ENCODE data around the gene RAB6B.

RAB6B gene

DNA sequence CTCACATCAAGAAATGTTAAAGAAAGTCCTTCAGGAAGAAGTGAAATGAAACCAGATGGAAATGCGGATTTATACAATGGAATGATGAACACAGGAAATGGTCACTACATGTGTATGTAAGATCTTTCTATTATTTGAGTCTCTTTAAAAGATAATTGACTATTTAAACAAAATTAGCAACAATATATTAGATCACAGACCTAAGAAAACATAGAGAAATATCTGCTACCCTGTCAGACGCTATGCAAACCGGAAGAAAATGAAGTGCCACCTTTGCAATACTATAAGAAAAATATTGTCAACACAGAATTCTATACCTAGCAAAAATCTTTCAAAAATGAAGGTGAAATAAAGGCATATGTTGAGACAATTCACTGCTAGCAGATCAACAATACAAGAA is 17.2 kb downstream of the RAB6B start:
- DNase-seq: no peak

GRCh38 chr3:133877221-133877620 is 18.5 kb downstream of the RAB6B start:
- no peak for DNase-seq

DNA sequence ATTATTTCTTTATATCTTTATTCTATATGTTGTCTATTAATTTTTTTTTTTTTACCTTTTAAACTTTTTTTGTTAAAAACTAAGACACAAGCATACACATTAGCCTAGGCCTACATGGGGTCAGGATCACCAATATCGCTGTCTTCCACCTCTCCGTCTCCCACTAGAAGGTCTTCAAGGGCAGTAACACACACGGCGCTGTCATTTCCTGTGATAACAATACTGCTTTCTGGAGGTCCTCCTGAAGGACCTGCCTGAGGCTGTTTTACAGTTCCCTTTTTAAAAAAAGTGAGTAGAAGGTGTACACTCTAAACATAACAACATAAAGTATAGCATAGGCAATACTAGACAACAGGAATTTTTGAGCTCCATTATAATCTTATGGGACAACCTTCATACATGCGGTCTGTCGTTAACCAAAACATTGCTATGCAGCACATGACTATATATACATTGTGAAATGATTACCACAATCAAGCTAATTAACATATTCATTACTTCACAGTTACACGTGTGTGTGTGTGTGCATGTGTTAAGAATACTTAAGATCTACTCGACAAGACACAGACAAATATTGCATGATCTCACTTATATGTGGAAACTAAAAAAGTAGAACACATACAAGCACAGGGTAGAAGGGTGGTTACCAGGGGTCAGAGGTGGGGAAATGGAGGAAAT is 20.8 kb downstream of the RAB6B start:
- no peak for DNase-seq

DNA sequence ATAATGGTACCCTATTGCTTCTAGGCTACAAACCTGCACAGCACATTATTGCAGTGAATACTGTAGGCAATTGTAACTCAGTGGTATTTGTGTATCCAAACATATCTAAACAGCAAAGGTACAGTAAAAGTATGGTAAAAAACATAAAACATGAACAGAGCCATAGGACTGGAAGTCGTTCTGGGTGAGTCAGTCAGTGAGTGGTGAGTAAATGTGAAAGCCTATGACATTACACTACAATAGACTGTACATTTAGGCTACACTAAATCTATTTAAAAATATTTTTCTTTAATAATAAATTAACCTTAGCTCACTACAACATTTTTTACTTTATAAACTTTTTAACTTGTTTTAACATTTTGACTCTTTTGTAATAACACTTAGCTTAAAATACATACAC is 21.3 kb downstream of the RAB6B start:
- DNase-seq: no peak

DNA sequence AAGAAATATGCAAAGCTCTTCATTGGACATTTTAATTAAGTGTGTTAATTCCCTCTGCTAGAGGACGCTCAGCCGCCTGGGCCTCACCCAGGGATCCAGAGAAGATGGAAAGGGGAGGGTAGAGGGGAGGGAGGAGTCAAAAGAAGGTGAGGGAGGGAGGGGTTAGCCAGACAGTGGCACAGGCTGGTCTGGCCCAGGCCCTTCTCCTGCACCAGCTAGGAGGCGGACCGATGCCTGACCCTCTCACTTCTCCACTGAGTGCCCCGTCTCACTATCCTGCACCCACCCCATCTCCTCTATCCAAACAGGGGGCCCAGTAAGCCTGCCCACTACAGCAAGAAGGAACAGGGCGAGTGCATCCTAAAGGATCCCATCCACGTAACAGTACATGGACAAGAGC is 22.9 kb downstream of the RAB6B start:
- DNase-seq: no peak

DNA sequence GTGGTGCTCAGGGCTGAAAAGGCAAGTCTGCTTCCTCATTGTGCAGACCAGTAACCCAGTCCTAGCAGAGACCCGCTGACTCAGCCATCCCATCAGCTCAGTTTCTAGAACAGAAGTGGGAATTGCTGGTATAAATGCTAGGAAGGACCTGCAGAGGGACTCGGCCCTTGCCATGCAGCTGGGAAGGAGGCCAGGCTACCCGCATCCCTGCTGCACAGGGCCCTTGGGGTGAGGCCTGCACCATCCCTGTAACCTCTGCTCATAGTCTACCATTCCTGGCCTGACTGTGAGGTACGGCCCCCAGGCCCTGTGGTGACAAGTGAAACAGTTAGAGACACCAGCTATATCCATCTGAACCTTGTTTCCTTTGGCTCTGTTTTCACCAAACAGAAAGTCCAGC is 23.5 kb downstream of the RAB6B start:
- no peak for DNase-seq

DNA sequence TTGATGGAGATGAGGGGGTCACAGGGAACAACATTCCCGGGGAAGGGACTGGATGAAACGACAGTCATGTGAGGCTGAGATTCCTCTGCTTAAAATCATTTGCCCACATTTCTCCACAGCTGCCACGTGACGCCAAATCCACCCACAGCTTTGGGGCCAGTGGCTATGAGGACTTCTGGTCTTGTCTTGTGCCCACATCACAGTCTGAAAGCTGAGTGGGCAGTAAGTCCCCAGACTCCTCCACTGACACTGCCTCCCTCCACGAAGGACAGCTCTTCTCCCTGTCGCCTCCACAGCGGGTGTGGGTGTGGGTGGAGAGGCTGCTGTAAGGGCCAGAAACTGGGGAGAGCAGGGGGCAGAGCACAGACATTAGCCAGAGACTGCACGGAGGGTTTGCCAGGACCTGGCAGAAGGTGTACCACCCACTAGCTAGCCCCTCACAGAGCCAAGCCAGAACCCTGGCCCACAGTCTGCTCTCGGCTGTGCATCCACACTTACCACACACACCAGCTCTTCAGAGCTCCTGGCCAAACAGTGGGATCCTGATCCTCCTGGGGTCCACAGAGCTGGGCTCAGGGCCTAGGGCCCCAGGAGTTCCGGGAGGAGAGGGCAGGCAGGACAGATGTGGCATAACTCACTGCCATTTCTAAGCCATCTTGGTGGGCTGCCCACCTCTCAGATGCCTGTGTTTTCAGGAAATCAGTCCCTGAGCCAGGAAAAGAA is 24.2 kb downstream of the RAB6B start:
- DNase-seq: no peak

DNA sequence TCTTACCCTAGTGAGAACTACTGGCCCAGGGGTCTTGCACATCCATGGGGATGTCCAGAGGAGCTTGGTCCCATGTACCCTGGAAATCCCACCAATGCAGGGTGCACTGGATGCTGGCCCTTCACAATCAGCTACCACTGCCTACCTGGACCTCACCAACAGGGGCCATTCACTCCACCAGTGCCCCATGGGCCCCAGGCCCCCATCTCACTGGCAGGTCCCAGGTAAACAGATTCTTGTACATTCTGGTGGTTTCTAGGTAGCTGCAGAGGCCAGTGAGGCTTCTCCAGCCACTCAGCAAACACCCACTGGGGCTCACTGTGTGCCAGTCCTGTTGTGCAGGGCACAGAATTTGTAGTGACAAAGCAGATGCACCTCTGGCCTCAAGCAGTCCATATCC is 24.9 kb downstream of the RAB6B start:
- DNase-seq: no peak

GRCh38 chr3:133869586-133869985 is 26.1 kb downstream of the RAB6B start:
- DNase-seq: no peak

DNA sequence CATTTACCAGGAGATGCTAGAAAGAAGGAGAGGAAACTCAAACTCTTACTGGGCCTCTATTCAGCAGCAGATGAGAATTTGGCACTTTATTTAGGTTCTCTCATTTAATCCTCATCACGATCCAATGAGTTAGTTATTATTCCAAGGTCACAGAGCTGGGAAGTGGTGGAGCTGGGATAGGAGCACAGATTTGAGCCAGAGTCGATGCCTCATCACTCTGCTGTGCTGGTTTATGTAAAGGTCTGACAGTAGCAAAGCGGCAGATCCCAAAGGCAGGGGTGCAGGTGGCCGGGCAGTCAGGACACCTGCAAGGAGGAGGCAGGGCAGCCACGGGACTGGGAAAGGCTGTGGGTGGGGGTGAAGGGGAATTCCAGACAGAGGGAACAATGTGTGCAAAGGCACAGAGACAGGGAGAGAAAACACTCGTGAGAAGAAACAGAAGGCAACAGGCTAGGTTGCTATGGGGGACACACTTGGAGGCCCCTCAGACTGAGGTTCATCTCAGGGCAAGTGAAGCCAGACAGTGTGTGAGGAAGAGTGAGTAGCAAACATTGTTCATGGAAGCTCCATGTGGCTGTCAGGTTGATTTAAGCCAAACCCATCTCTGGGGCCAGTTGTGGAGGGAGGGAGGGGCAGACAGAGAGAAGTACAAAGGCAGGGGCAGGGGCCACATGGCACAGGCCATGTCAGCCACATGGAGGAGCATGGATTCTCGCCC is 26.8 kb downstream of the RAB6B start:
- DNase-seq: no peak

DNA sequence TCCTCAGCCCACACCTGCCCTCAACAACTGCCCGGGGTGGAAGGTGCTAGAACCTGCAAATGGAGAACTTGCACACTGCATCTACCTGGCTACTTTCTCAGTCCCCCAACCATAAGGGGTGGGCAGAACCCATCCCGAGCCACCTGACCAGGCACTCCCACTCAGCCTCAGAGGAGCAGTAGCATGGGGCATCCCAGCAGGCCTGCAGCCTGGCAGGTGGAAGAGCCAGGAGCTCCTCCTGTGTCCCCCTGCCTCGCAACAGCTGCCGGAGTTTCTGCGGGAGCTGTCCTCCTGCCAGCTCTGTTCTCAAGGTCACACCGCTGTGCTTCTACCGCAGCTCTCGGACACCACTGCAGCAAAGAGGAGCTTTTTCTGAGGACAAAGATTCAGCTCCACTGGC is 27.5 kb downstream of the RAB6B start:
- no peak for DNase-seq

DNA sequence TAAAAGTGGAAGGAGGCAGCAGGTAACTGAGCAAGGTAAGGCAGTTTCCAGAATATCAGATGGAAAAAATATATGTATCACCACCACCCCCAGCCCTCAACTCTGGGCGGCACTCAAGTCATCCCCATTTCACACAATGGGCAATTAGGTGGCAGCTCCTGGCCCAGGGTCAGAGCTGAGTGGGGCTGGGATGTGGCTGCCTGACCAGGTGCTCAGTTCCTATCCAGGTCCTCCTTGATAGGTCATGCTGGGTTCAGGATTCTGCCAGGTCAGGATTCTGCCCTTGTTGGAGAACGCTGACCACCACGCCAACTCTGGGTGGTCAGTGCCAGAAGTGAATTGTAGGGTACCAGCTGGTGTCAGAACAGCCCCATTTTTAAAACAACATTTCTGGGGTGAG is 29.5 kb downstream of the RAB6B start:
- no peak for DNase-seq

- DNase-seq: no peak
These were observed 30.4 kb downstream of the RAB6B start for GRCh38 chr3:133865136-133865855.

GRCh38 chr3:133864616-133865015 is 31.1 kb downstream of the RAB6B start:
- DNase-seq: no peak

DNA sequence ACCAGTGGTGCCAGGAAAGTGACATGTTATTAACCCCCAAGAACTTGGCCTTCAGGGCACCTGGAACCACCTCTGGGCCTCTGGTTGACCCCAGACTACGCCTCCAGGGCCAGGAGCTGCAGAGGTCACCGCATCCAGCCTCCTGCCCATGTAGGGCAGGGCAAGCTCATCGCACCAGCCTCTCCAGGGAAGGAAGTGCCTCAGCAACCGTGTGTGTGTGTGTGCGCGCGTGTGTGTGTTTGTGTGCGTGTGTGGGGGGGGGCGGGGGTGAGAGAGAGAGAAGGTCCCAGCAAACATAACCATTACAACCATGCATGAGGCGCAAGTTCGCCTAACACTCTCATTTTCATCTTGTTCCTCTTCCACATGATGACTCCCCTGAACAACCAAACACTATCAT is 31.8 kb downstream of the RAB6B start:
- no peak for DNase-seq

DNA sequence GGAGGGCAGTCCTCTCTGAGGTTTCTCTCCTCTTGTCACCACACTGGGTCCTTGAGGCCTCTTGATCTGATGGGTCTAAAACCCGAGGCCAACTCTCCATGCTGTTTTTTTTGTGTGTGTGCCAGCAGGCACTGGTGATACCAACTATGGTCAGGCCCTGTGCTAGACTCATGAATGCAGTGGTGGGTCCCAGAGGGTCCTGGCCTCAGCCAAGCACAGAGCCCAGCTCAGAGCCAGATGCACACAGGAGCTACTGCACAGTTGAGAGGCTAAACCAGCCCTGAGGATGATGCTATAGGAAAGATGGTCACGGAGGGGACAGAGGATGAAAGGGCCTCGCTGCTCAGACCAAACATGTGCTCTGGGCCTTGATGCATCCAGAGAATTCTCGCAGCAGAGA is 33.5 kb downstream of the RAB6B start:
- no peak for DNase-seq

GRCh38 chr3:133860519-133860918 is 35.2 kb downstream of the RAB6B start:
- DNase-seq: no peak

- DNase-seq: no peak
These were observed 36.1 kb downstream of the RAB6B start for GRCh38 chr3:133859381-133860234.

DNA sequence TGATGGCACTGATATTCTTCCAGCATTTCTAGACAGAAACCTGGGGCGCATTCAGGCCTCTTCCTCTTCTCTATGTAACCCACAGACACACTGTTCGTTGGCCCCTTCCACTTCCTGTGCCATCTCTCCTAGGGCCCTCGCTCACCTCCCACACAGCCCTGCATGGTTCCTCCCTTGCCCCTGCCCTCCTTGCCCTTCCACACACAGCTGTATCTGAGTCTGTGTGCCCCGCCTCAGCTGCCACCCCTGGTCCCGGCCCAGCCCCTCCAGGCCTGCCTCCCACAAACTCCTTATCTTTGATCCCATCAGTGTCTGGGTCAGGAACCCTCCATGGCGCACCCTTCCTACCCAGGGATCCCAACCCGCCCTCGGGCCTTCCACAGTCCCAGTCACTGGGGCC is 37.9 kb downstream of the RAB6B start:
- DNase-seq: no peak

DNA sequence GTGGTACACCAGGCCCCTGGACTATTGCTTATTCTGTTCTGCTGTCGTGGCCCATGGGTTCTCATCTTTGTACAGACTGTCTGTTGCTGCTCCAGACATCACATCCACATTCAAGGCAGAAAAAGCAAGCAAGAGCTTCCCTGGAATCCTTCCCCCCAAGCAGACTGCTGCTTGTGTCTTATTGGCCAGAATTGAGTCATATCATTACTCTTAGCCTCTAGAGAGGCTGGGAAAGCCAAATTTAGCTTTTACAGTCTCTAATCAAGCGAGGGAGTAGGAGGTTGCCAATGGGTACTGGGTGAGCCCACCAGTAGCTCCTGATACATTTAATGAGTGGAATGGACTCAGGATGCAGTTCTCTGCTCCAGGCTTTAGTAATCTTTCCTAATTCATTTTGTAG is 39.4 kb downstream of the RAB6B start:
- DNase-seq: no peak

DNA sequence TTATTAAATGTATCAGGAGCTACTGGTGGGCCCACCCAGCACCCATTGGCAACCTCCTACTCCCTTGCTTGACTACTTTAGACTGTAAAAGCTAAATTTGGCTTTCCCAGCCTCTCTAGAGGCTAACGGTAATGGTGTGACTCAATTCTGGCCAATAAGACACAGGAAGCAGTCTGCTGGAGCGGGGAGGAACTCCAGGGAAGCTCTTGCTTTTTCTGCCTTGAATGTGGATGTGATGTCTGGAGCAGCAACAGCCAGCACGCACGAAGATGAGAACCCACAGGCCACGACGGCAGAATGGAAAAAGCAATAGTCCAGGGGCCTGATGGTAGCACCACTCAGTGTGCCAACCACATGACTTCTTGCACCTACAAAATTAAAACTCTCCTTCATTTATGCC is 39.9 kb downstream of the RAB6B start:
- DNase-seq: no peak

DNA sequence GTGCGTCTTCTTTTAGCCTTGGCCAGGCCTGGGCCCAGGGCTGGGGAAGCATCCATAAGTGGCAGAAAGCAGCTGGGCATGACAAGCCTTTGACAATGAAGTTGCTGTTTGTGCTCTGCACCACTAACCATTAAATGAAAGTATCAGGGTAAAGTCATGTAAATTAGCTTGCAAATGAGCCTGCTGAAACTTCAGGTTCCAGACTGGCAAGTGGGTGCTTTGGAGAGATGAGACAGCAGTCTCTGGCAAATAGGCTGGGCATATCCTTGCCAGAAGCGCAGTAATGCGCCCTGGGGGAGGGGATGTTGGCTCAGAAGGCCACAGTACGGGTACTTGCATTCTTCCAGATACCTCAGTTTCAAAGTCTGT is 40.7 kb downstream of the RAB6B start:
- no peak for DNase-seq

All from left hindlimb (tissue), 1 donor.